WTC11 (cell line): ENCODE data around the gene ALG14.

Source experiments
- CTCF ChIP-seq: fragments of 200-600 bp; IDR thresholded peaks from 2 replicates; pipeline ENCODE4 v1.8.0; 2022; ENCODE audit warnings: antibody characterized with exemption
- SP1 ChIP-seq: sonication (generic); formaldehyde crosslinking; conservative IDR thresholded peaks from 2 replicates; pipeline ENCODE4 v1.8.1; 2022; ENCODE audit warnings: missing genetic modification reagents
- STAT6 ChIP-seq: sonication (generic); formaldehyde crosslinking; conservative IDR thresholded peaks from 2 replicates; pipeline ENCODE4 v1.8.1; 2023; ENCODE audit warnings: mild to moderate bottlenecking, low read depth, missing genetic modification reagents, moderate library complexity

- TF ChIP-seq CTCF (no peak), STAT6 (no peak), SP1 (no peak)
Measured at GRCh38 chr1:95007687-95008086, 65.1 kb downstream of the ALG14 start.
